Testis (tissue), 2 donors: ENCODE data around the gene PPP2R2C.

Source experiments
- CTCF ChIP-seq, 3 experiments: fragments of 450-650 bp in 2 of 3; fragments of 200-600 bp in 1 of 3; sonication (generic) in 1 of 3; IDR thresholded peaks; one replicate each; pipeline ENCODE4 v1.5.1; 2016 to 2019; ENCODE audit warnings: antibody characterized with exemption in 3 of 3, mild to moderate bottlenecking in 2 of 3, moderate library complexity in 1 of 3
- POLR2A ChIP-seq: fragments of 450-650 bp; IDR thresholded peaks from one replicate; pipeline ENCODE4 v1.6.1; 2017; ENCODE audit warnings: antibody characterized with exemption, mild to moderate bottlenecking, moderate library complexity

GRCh38 chr4:6452116-6452896 lies 20.1 kb downstream of the PPP2R2C start:
- no peak for TF ChIP-seq POLR2A
- TF ChIP-seq CTCF (IDR thresholded peaks at IDR 0.05), result no peak
